Coronary artery (tissue), 2 donors: ENCODE data around the gene CEP85L.

Source experiments
- DNase-seq: peaks from one replicate; pipeline ENCODE4 v3.0.0-alpha.2; 2017; ENCODE audit warnings: low spot score
- H3K27ac ChIP-seq, 2 donors: fragments of 200-600 bp; sonication (generic); one replicate each; pipeline ENCODE4 v1.5.1; 2016 to 2019
- H3K4me3 ChIP-seq: fragments of 200-600 bp; sonication (generic); 2 replicates; pipeline ENCODE4 v1.5.1; 2016; ENCODE audit warnings: mild to moderate bottlenecking, moderate library complexity
- CTCF ChIP-seq: fragments of 200-600 bp; sonication (generic); IDR thresholded peaks from one replicate; pipeline ENCODE4 v1.5.1; 2019; ENCODE audit warnings: antibody characterized with exemption

The CEP85L gene

DNA sequence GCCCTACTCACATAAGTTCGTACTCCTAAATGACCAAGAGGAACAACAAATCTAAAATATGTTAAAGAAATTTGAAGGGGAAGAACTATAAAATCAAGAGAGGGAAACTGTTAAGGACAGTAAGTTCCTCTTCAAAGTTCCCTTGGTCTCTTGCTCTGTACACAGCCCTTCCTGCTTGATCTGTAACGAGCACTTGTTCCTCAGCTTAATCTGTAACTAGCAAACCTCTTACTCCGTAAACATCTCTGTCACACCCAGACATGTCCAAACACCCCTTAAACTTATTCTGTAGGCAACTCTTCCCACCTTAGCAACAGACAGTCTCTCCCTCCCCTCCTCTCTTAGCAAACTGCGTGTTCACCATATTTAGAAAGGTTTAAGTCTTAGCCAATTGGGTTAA lies 73.4 kb downstream of the CEP85L start:
- no peak for DNase-seq
- TF ChIP-seq CTCF: no peak
- Histone ChIP-seq H3K27ac (no peak overlapping the region), H3K4me3 (no peak overlapping the region)

- H3K4me3 ChIP-seq: no peak overlapping the region
- no peak for DNase-seq
- no peak for TF ChIP-seq CTCF
- H3K27ac ChIP-seq: no peak overlapping the region
Observed at GRCh38 chr6:118574051-118574865, 77.1 kb downstream of the CEP85L start.

DNA sequence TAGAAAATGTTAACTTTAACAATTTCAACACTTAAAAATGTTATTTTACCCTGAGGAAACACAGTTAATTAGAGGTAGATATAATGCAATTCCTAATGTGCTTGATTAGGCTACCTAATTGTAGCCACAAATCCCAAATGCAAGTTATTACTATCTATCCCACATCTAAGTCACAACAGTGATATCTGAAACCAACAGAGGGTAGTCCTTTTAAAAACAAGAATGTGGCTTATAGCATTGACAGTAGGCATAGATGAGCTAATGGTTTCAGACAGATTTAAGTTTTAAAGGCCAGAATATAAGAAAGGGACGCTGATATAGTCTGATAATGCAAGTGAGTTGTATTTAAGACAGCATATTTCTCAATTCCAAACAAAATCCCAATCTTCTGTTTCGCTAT lies 80.3 kb downstream of the CEP85L start:
- H3K27ac ChIP-seq: no peak overlapping the region
- no peak for DNase-seq

GRCh38 chr6:118569498-118569897 lies 81.9 kb downstream of the CEP85L start:
- TF ChIP-seq CTCF: no peak
- no peak overlapping the region for H3K27ac ChIP-seq
- DNase-seq: no peak

More for the DNA sequence above, 80.3 kb downstream of the CEP85L start:
- no peak overlapping the region for H3K4me3 ChIP-seq
- no peak for TF ChIP-seq CTCF

GRCh38 chr6:118567974-118568373 lies 83.4 kb downstream of the CEP85L start:
- Histone ChIP-seq H3K27ac (no peak overlapping the region), H3K4me3 (no peak overlapping the region)
- TF ChIP-seq CTCF: no peak
- DNase-seq: no peak

More at GRCh38 chr6:118569498-118569897, 81.9 kb downstream of the CEP85L start:
- H3K4me3 ChIP-seq: no peak overlapping the region

DNA sequence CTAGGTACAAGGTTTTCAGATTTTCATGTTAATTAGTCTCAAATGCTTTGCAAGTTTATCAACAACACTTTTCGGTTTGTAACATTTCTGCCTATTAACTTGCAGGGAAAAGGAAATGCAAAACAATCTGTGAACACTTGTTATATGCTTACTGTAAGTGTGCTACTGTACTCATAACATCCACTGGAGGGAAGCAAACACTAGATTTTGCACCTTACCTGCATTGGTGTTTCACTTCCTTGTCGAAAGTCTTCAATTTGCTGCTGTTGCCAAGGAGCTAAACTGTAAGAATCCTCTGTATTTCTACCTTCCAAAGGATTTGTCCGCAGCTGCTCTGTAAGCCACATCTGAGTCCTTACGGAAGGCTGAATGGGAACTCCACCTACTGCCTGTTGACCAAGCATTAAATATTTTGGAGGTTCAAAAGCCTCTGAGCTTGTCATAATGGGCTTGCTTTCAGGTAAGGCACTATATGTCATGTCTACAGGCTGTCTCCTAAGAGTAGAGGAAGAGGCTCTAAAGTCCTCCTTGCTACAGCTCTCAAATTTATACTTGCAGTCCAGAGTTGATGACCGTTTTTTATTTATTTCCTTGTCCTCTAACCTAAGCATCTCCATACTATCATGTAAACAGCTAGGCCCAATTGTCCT lies 86.0 kb downstream of the CEP85L start:
- H3K27ac ChIP-seq: no peak overlapping the region
- DNase-seq: no peak
- no peak overlapping the region for H3K4me3 ChIP-seq
- TF ChIP-seq CTCF: no peak

DNA sequence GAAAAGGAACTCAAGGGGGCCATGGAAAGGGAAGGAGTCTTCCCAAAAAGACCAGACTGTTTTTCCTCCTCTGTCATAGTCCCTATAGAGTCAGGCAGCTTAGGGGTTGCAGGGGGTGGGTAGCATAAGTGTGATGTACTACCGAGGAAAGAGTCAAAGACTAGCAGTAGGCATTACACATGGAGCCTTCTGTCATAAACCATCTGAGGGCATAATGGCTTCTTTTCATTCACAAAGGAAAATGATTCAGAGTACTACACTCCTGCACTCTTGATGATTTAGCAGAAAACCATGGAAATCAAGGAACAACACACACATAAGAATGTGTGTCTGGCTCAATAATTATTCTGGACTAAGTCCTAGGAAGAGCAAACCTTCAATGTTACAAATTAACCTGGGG lies 88.4 kb downstream of the CEP85L start:
- H3K27ac ChIP-seq: peak overlapping the region; percentile 19 to 43
- no peak overlapping the region for H3K4me3 ChIP-seq
- DNase-seq: no peak
- no peak for TF ChIP-seq CTCF
